Measurements from ENCODE around the gene ANKRD52. TPM values are rescaled to one million over a fixed set of nuclear protein-coding genes. Genes with fewer than 3 reads are reported as not detected.

Gene ANKRD52
- total and polyA plus RNA-seq, 9 of the 15 experiments (the other 6 are each of a cell fraction or from before 2014, with no cell fraction given): 0.52 to 46.8 (median 7.9) TPM

GRCh38 chr12:56258068-56258819 is at the start of gene ANKRD52 (continued):
- TF ChIP-seq ZBED1 (IDR thresholded peaks at IDR 0.05) (0 out of 2 replicates have a peak, but pooled peaks have one; percentile 53), ZNF639 (CRISPR knock-in tag; conservative IDR thresholded peaks at IDR 0.05 in 1 of 2, IDR thresholded peaks at IDR 0.05 in 1 of 2) (peak in 1 of 2 experiments; percentile 88; a peak in 3 of 4 replicates), HMG20B (CRISPR knock-in tag; IDR thresholded peaks at IDR 0.05) (no peak), EP400 (IDR thresholded peaks at IDR 0.05) (peak; percentile 50; the same call in 1 of the 2 replicates), THAP12 (CRISPR knock-in tag; IDR thresholded peaks at IDR 0.05) (peak; percentile 61), ZKSCAN3 (CRISPR knock-in tag; IDR thresholded peaks at IDR 0.05) (no peak), ZNF445 (CRISPR knock-in tag; IDR thresholded peaks at IDR 0.05; ENCODE audit: low read depth) (no peak), CTBP1 (IDR thresholded peaks at IDR 0.05; ENCODE audit: borderline replicate concordance) (peak; percentile 82), NFRKB (IDR thresholded peaks at IDR 0.05; ENCODE audit: low read depth) (no peak), CGGBP1 (CRISPR knock-in tag; IDR thresholded peaks at IDR 0.05) (peak; percentile 32; the same call in 1 of the 2 replicates), TAF1 (IDR thresholded peaks at IDR 0.05; ENCODE audit: control insufficient read depth, extremely low read depth, insufficient read depth, low read length, severe bottlenecking) (peak; percentile 61), CBFA2T2 (conservative IDR thresholded peaks at IDR 0.05) (no peak), FUS (optimal IDR thresholded peaks at IDR 0.05; ENCODE audit: low read depth, low read length) (no peak), ZNF644 (tag; IDR thresholded peaks at IDR 0.05; ENCODE audit: low read depth) (no peak), ZBTB7A (IDR thresholded peaks at IDR 0.05; ENCODE audit: borderline replicate concordance, control insufficient read depth, low read depth, low read length) (peak; percentile 99), ESRRA (IDR thresholded peaks at IDR 0.05; ENCODE audit: borderline replicate concordance, low read depth) (peak; percentile 66), ZNF584 (CRISPR knock-in tag; IDR thresholded peaks at IDR 0.05; ENCODE audit: low read depth) (no peak), SPI1 (IDR thresholded peaks at IDR 0.05; ENCODE audit: borderline replicate concordance, low read depth, low read length) (no peak), TAF9B (IDR thresholded peaks at IDR 0.05; ENCODE audit: partially characterized antibody) (no peak), ZNF140 (CRISPR knock-in tag; IDR thresholded peaks at IDR 0.05) (no peak), ZKSCAN1 (IDR thresholded peaks at IDR 0.05; ENCODE audit: low read depth, low read length) (no peak), MCM3 (IDR thresholded peaks at IDR 0.05) (no peak), ZNF12 (CRISPR knock-in tag; IDR thresholded peaks at IDR 0.05) (peak; percentile 74), ZZZ3 (IDR thresholded peaks at IDR 0.05) (peak; percentile 44; the same call in 1 of the 2 replicates), HCFC1 (IDR thresholded peaks at IDR 0.05; ENCODE audit: low read depth, low read length) (0 out of 2 replicates have a peak, but pooled peaks have one; percentile 8), RHOXF2B (CRISPR knock-in tag; conservative IDR thresholded peaks at IDR 0.05) (no peak)

Measured in K562 (cell line).